Liver (tissue), 9 donors: ENCODE data around the gene VGF. TPM values are rescaled to one million over a fixed set of nuclear protein-coding genes. Genes with fewer than 3 reads are reported as not detected.
A peak's percentile ranks its signal among the peaks of the same experiment; 100 is the strongest.

Source experiments
- DNase-seq: peaks from one replicate; pipeline ENCODE4 v3.0.0-alpha.2; 2017; ENCODE audit warnings: low spot score
- H3K27ac ChIP-seq, 2 donors: one replicate each; pipeline ENCODE4 v1.7.0; 2013; ENCODE audit warnings: inconsistent platforms in 2 of 2, low read length in 2 of 2, control low read depth in 1 of 2, low read depth in 1 of 2, mild to moderate bottlenecking in 1 of 2
- H3K27me3 ChIP-seq, 4 donors: one replicate each; pipeline versions ENCODE4 v1.6.1 to v1.7.0; 2013; ENCODE audit warnings: low read length in 3 of 4, inconsistent platforms in 1 of 4, mild to moderate bottlenecking in 1 of 4, moderate library complexity in 1 of 4; ENCODE audit not compliant: control insufficient read depth in 4 of 4, insufficient read depth in 4 of 4
- H3K36me3 ChIP-seq, 4 donors: one replicate each; pipeline versions ENCODE4 v1.6.1 to v1.7.0; 2013; ENCODE audit warnings: low read length in 3 of 4, mild to moderate bottlenecking in 3 of 4, low read depth in 1 of 4, moderate library complexity in 1 of 4; ENCODE audit not compliant: control insufficient read depth in 4 of 4, insufficient read depth in 3 of 4
- H3K4me1 ChIP-seq, 4 donors: one replicate each; pipeline versions ENCODE4 v1.6.1 to v1.7.0; 2013; ENCODE audit warnings: low read length in 3 of 4, mild to moderate bottlenecking in 3 of 4, moderate library complexity in 1 of 4; ENCODE audit not compliant: control insufficient read depth in 4 of 4, insufficient read depth in 4 of 4
- H3K4me3 ChIP-seq, 3 donors: one replicate each; pipeline versions ENCODE4 v1.6.1 to v1.7.0; 2013; ENCODE audit warnings: low read length in 3 of 3, control low read depth in 1 of 3, low read depth in 1 of 3, mild to moderate bottlenecking in 1 of 3
- H3K9ac ChIP-seq, 2 donors: one replicate each; pipeline ENCODE4 v1.7.0; 2013; ENCODE audit warnings: low read length in 2 of 2, mild to moderate bottlenecking in 2 of 2, moderate library complexity in 2 of 2, control low read depth in 1 of 2, low read depth in 1 of 2
- H3K9me3 ChIP-seq, 4 donors: one replicate each; pipeline versions ENCODE4 v1.6.1 to v1.7.0; 2013; ENCODE audit warnings: low read length in 3 of 4; ENCODE audit not compliant: control insufficient read depth in 4 of 4
- EGR1 ChIP-seq, 2 donors: IDR thresholded peaks; 2 replicates each; pipeline ENCODE4 v1.6.1; 2016 to 2018; ENCODE audit warnings: antibody characterized with exemption in 2 of 2, low read depth in 2 of 2
- FOXA1 ChIP-seq: IDR thresholded peaks from 2 replicates; pipeline ENCODE4 v1.6.1; 2016; ENCODE audit warnings: antibody characterized with exemption
- FOXA2 ChIP-seq: IDR thresholded peaks from 2 replicates; pipeline ENCODE4 v1.6.1; 2016; ENCODE audit warnings: antibody characterized with exemption
- GABPA ChIP-seq, 2 donors: IDR thresholded peaks in 1 of 2; conservative IDR thresholded peaks in 1 of 2; 2 replicates each; pipeline ENCODE4 v1.6.1; 2016; ENCODE audit warnings: antibody characterized with exemption in 2 of 2, mild to moderate bottlenecking in 1 of 2, moderate library complexity in 1 of 2
- HNF4G ChIP-seq: IDR thresholded peaks from 2 replicates; pipeline ENCODE4 v1.6.1; 2016; ENCODE audit warnings: antibody characterized with exemption
- NR2F2 ChIP-seq: IDR thresholded peaks from 2 replicates; pipeline ENCODE4 v1.6.1; 2016; ENCODE audit warnings: antibody characterized with exemption
- RAD21 ChIP-seq, 2 donors: IDR thresholded peaks; 2 replicates each; pipeline ENCODE4 v1.6.1; 2016; ENCODE audit warnings: antibody characterized with exemption in 2 of 2, mild to moderate bottlenecking in 2 of 2
- RXRA ChIP-seq, 2 donors: IDR thresholded peaks; 2 replicates each; pipeline ENCODE4 v1.6.1; 2017 to 2018; ENCODE audit warnings: antibody characterized with exemption in 2 of 2, mild to moderate bottlenecking in 1 of 2
- SP1 ChIP-seq: IDR thresholded peaks from 2 replicates; pipeline ENCODE4 v1.6.1; 2018; ENCODE audit warnings: antibody characterized with exemption, mild to moderate bottlenecking
- WGBS: extraction: QIAGEN DNeasy Blood & Tissue Kit; methylation state at CpG from one replicate; pipeline ENCODE4 v1.1.7; 2013; 5-methylcytosine and 5-hydroxymethylcytosine counted together
- polyA plus RNA-seq, 2 donors: library from polyadenylated mRNA; stranded (reverse) in 1 of 2; unstranded in 1 of 2; fragments of 200-250 nt in 1 of 2; fragments of >200 nt in 1 of 2; fragmentation: Nextera tagmentation in 1 of 2; extraction: Ambion mirVana in 1 of 2; gene quantifications; one replicate each; pipeline versions ENCODE4 v1.2.1 to v1.2.3, GENCODE V29; 2013 to 2015
- total RNA-seq, 2 donors: library from RNA; depleted of rRNA; stranded (reverse); fragments of >200 nt; gene quantifications; one replicate each; pipeline ENCODE4 v1.2.3, GENCODE V29; 2014
- TF ChIP-seq, protein P1 (sequence below): fragments of 150-350 bp; IDR thresholded peaks from 2 replicates; pipeline ENCODE4 v1.5.1; 2017; ENCODE audit warnings: improper control_type of control experiment, low read depth, low read length; ENCODE audit not compliant: missing input control
- TF ChIP-seq, protein P2 (sequence below): IDR thresholded peaks from 2 replicates; pipeline ENCODE4 v1.6.1; 2016; ENCODE audit warnings: antibody characterized with exemption, mild to moderate bottlenecking
- TF ChIP-seq, protein P3 (sequence below): IDR thresholded peaks from 2 replicates; pipeline ENCODE4 v1.6.1; 2016; ENCODE audit warnings: antibody characterized with exemption
- TF ChIP-seq, protein P4 (sequence below): IDR thresholded peaks from 2 replicates; pipeline ENCODE4 v1.6.1; 2016; ENCODE audit warnings: antibody characterized with exemption
- TF ChIP-seq, protein P5 (sequence below): IDR thresholded peaks from 2 replicates; pipeline ENCODE4 v1.6.1; 2016; ENCODE audit warnings: antibody characterized with exemption
- donor health status: healthy.
- donor health status: healthy.
- donor health status: healthy.
- donor health status: healthy.
- donor health status: healthy.

The VGF gene
- total and polyA plus RNA-seq, 4 donors = not detected

DNA sequence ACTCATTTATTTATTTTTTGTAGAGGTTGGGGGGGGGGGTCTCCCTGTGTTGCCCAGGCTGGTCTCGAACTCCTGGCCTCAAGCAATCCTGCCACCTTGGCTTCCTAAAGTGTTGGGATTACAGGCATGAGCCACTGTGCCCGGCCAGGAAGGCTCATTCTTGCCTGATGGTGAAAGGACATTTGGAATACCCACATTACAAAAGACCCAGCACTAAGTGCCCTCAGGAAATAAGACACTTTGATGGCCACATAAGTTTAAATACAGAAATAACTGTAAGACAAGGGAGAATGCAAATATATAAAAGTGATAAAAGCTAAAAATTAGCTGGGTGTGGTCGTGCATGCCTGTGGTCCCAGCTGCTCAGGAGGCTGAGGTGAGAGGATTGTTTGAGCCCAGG, 46.5 kb downstream of the VGF start:
- Histone ChIP-seq H3K4me3 (no peak overlapping the region), H3K4me1 (peaks cover 4 to 14% (median 13%) of the 10 kb centered on the region in 4 donors), H3K27ac (no peak overlapping the region), H3K9ac (no peak overlapping the region), H3K9me3 (no peaks in the 10 kb centered on the region), H3K36me3 (no peaks in the 10 kb centered on the region), H3K27me3 (no peaks in the 10 kb centered on the region)
- DNase-seq = no peak
- WGBS = 91% methylated on average over 3 of the region's 3 CpGs
- TF ChIP-seq, protein P1, sequence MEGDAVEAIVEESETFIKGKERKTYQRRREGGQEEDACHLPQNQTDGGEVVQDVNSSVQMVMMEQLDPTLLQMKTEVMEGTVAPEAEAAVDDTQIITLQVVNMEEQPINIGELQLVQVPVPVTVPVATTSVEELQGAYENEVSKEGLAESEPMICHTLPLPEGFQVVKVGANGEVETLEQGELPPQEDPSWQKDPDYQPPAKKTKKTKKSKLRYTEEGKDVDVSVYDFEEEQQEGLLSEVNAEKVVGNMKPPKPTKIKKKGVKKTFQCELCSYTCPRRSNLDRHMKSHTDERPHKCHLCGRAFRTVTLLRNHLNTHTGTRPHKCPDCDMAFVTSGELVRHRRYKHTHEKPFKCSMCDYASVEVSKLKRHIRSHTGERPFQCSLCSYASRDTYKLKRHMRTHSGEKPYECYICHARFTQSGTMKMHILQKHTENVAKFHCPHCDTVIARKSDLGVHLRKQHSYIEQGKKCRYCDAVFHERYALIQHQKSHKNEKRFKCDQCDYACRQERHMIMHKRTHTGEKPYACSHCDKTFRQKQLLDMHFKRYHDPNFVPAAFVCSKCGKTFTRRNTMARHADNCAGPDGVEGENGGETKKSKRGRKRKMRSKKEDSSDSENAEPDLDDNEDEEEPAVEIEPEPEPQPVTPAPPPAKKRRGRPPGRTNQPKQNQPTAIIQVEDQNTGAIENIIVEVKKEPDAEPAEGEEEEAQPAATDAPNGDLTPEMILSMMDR = no peak
- TF ChIP-seq NR2F2 = no peak
- TF ChIP-seq RXRA (IDR thresholded peaks at IDR 0.05) = no peak
- no peak for TF ChIP-seq SP1
- TF ChIP-seq, protein P2, sequence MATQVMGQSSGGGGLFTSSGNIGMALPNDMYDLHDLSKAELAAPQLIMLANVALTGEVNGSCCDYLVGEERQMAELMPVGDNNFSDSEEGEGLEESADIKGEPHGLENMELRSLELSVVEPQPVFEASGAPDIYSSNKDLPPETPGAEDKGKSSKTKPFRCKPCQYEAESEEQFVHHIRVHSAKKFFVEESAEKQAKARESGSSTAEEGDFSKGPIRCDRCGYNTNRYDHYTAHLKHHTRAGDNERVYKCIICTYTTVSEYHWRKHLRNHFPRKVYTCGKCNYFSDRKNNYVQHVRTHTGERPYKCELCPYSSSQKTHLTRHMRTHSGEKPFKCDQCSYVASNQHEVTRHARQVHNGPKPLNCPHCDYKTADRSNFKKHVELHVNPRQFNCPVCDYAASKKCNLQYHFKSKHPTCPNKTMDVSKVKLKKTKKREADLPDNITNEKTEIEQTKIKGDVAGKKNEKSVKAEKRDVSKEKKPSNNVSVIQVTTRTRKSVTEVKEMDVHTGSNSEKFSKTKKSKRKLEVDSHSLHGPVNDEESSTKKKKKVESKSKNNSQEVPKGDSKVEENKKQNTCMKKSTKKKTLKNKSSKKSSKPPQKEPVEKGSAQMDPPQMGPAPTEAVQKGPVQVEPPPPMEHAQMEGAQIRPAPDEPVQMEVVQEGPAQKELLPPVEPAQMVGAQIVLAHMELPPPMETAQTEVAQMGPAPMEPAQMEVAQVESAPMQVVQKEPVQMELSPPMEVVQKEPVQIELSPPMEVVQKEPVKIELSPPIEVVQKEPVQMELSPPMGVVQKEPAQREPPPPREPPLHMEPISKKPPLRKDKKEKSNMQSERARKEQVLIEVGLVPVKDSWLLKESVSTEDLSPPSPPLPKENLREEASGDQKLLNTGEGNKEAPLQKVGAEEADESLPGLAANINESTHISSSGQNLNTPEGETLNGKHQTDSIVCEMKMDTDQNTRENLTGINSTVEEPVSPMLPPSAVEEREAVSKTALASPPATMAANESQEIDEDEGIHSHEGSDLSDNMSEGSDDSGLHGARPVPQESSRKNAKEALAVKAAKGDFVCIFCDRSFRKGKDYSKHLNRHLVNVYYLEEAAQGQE = no peak
- no peak for TF ChIP-seq EGR1 (IDR thresholded peaks at IDR 0.05; ENCODE audit: low read depth in 2 of 2)
- TF ChIP-seq, protein P3, sequence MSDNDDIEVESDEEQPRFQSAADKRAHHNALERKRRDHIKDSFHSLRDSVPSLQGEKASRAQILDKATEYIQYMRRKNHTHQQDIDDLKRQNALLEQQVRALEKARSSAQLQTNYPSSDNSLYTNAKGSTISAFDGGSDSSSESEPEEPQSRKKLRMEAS = no peak
- TF ChIP-seq RAD21 (IDR thresholded peaks at IDR 0.05) = no peak
- TF ChIP-seq FOXA1 = no peak
- no peak for TF ChIP-seq HNF4G
- TF ChIP-seq, protein P4, sequence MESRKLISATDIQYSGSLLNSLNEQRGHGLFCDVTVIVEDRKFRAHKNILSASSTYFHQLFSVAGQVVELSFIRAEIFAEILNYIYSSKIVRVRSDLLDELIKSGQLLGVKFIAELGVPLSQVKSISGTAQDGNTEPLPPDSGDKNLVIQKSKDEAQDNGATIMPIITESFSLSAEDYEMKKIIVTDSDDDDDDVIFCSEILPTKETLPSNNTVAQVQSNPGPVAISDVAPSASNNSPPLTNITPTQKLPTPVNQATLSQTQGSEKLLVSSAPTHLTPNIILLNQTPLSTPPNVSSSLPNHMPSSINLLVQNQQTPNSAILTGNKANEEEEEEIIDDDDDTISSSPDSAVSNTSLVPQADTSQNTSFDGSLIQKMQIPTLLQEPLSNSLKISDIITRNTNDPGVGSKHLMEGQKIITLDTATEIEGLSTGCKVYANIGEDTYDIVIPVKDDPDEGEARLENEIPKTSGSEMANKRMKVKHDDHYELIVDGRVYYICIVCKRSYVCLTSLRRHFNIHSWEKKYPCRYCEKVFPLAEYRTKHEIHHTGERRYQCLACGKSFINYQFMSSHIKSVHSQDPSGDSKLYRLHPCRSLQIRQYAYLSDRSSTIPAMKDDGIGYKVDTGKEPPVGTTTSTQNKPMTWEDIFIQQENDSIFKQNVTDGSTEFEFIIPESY = no peak
- no peak for TF ChIP-seq GABPA (IDR thresholded peaks at IDR 0.05 in 1 of 2, conservative IDR thresholded peaks at IDR 0.05 in 1 of 2)
- no peak for TF ChIP-seq FOXA2
- TF ChIP-seq, protein P5, sequence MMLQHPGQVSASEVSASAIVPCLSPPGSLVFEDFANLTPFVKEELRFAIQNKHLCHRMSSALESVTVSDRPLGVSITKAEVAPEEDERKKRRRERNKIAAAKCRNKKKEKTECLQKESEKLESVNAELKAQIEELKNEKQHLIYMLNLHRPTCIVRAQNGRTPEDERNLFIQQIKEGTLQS = no peak

DNA sequence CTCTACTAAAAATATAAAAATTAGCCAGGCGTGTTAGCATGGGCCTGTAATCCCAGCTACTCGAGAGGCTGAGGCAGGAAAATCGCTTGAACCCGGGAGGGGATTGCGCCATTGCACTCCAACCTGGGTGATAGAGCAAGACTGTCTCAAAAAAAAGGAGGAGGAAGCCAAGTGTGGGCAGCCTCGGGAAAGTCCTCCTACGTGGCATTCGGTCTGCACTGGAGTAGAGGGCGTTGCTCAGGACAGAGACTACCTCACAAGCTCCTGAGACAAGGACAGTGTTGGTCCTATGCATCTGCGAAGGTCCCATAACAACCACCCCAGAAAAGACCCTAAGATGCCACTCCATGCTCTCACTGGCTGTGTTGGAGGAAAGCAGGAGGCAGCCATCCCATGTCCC, 48.5 kb downstream of the VGF start:
- H3K4me3 ChIP-seq = no peak overlapping the region
- H3K9me3 ChIP-seq = no peaks in the 10 kb centered on the region
- DNase-seq = no peak
- H3K27me3 ChIP-seq = no peaks in the 10 kb centered on the region
- peak overlapping the region in 1 of 2 donors; percentile 13 for H3K27ac ChIP-seq
- TF ChIP-seq NR2F2 = no peak
- TF ChIP-seq RXRA (IDR thresholded peaks at IDR 0.05) = no peak
- TF ChIP-seq SP1 = no peak
- TF ChIP-seq, protein P4 = no peak
- TF ChIP-seq RAD21 (IDR thresholded peaks at IDR 0.05) = no peak
- TF ChIP-seq, protein P2 = no peak
- TF ChIP-seq, protein P5 = no peak
- no peak for TF ChIP-seq GABPA (IDR thresholded peaks at IDR 0.05 in 1 of 2, conservative IDR thresholded peaks at IDR 0.05 in 1 of 2)
- H3K9ac ChIP-seq = no peak overlapping the region
- no peaks in the 10 kb centered on the region for H3K36me3 ChIP-seq
- 87% methylated on average over 10 of the region's 10 CpGs for WGBS
- H3K4me1 ChIP-seq = peaks cover 0 to 2% (median under 1%) of the 10 kb centered on the region in 4 donors
